Fibroblast of skin of back (primary cell): ENCODE data around the gene DGLUCY.
"Not testable (repeated sequence)": the region's sequence is repeated elsewhere in the genome, so short reads cannot be mapped to it uniquely, and the experiment has no call there.

Experiments used
- DNase-seq: peaks from one replicate; pipeline ENCODE4 v3.0.0-alpha.2; 2013

Gene DGLUCY

DNA sequence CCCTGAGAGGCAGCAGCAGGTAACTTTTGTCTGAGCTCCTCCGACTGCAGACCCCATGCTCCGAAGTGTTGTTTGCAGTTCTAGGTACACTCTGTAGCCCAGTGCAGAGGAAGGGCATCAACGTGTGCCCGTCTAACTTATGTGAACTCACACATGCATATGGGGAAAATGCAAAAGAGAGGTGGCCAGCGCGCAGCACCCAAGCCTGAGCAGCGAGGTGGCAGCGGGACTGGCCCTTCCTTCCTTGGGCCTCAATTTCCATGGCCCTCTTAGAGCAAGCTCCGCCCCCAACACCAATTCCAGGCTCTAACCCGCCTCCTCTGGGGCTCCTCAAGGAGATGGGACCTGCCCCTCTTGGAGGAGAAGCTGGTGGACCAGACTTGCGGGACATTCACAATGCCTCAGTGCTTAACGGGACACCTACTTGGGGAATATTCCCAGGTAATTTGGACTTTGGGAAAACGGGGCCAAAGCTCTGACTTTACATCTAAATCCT lies 102.9 kb downstream of the DGLUCY start:
- DNase-seq: no peak

DNA sequence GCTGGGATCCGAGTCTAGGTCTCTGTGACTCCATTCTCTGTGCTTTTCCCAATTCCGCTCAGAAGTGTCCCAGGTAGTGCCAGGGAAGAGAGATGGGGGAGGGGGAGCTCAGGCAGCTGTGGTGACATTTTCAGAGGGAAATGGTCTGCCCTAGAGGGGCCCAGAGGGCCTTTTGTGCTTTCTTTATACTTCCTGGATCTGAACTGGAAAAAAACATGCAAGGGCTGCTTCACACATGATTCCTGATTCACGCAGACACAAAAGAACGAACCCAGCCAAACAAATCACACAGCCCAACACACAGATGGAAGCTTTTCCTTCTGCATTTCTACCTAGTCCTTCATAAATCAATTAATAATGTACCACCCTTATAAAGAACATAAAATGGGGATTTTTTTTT lies 104.1 kb downstream of the DGLUCY start:
- DNase-seq: no peak

DNA sequence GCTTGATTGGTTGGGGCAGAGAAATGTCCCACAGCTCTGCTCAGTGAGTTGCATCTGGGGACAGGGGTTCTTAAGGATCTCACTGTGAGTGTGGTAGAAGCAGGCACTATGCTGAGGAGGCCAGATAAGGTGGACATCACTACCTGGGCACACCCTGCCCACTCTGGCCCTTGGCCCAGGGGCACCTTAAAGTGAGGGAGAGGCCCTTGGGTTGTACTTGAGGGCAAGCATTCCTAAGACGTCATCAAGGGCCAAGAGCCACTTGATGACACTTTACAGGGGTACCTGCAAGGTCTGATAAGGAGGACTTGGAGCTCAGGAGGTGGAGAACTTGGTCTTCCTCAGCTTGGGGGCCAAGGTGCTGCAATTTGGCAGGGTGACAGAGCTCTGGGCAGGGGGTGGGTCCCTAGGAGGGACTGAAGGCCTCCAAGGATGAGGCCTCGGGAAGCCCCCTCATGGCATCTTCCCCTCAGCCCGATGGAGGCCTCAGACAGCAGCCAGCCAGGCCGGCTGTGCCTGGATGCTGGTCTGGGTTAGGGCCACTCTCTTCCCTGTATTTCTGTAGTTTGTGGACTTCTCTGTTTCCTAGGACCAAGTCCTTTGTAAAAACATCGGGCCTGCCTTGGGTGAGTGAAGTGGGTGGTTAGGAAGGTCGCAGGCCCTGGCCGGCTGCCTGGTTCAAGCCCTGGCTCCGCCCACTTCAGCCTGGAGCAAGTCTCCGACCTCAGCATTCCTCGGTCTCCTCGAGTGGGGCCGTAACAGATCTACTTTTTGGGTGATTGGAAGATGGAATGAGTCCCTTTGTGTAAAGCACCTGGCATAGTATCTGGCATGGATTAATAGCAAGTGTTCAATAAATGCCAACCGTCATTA lies 105.9 kb downstream of the DGLUCY start:
- no peak for DNase-seq

DNA sequence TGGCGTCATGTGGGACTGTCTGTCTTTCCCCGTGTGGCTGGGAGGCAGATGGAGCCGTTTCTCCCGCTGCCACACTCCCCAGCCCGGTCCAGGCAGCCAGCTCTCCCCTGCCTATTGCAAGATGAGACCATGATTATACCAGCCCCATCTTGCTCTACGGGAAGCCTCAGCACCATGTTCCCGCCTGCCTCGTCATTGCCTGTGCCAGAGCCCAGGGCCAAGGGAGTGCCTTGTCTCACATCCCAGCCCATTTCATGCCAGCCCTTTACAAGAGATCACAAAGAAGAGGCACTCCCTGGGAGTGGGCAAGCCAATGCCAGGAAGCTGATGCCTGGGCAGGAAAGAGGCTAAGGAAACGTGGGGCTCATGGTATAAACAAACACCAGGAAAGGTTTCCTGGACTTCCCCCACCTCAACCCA lies 106.7 kb downstream of the DGLUCY start:
- no peak for DNase-seq

DNA sequence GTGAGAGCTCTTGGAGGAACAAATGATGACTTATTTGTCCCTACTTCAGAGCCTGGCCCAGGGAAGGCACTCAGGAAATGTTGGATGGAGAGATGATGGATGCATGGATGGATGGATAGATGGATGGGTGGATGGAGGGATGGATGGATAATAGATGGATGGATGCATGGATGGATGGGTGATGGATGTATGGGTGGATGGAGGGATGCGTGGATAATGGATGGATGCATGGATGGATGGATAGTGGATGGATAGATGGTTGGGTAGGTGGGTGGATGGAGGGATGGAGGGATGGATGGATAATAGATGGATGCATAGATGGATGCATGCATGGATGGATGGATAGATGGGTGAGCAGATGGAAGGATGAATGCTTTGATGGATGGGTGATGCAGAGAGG lies 107.4 kb downstream of the DGLUCY start:
- DNase-seq: no peak

DNA sequence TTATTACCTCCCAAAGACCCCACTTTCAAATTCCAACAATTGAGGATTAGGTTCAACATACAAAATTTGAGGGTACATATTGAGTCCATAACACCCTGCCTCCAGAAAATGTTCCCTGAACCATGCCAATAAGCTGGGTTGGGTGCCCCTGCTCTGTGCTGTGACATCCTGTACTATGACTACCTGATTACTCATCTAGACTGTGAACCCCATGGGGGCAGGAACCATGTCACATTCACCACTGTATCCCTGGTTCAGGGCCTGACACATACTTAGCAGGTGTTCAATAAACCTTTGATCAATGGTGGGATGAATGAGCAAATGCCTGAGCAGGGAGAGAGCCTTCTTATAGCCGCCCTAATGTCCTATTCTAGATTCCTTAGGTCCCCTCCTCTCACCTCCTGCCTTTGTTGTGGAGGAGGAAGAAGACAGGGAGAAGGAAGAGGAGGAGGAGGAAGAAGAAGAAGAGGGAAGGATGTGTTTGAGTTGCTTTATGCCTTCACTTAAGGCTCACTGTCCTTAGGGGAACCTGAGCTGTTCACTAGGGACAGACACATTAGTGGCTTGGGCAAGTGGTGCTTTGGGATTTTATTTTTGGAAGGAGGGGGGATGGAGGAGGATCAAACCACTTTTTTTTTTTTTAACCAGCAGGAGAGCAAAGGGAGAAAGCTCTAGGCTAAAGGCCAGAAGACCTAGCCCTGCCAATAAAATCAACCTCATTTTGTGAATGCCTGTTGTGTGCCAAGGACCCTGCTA lies 109.3 kb downstream of the DGLUCY start:
- no peak for DNase-seq

DNA sequence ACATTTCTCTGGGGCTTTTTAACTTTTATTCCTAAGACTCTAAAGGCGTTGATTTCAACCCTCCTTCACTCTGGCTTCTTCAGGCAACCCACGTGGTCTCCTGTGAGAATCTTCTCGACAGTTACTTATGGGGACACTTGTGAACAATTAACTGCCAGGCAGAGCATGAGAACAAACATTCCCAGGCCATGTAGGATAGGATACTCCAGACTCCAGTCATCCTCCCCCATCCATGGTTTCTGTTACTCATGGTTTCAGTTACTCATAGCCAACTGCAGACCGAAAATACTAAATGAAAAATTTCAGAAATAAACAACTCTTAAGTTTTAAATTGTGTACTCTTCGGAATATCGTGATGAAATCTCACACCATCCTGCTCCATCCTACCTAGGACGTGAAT lies 111.2 kb downstream of the DGLUCY start:
- no peak for DNase-seq

DNA sequence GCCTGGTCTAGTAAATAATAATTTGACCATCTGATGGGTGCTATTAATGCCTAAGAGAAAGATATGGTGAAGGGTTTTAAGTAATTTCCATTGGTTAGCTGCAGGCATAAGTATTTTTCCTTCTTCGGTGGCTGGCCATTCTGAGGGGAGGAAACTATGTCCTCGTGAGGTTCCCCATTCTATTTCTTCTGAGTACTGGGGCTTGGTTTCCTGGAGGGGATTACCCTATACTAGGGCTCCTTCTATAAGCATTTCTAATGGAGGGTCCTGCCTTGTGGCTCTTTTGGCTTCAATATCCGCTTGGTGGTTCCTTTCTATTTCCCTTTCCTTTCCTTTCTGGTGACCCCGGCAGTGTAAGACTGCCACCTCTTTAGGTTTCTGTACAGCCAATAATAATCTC lies 112.5 kb downstream of the DGLUCY start:
- not testable (repeated sequence) for DNase-seq

DNA sequence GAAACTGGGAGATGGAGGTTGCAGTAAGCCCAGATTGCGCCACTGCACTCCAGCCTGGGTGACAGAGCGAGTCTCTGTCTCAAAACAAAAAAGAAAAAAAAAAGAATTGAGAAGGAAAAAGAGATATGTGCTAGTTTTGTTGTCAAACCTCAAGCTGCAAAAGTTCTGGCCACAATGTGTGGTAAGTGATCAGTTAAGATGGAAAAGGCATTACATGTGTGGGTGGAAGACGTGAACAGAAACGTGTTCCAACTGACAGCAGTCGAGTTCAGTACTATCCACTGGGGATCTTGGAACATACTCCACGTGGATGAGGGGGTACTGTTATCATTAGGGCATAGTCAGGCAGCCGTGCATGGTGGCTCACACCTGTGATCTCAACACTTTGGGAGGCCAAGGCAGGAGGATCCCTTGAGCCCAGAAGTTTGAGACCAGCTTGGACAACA lies 113.3 kb downstream of the DGLUCY start:
- no peak for DNase-seq

DNA sequence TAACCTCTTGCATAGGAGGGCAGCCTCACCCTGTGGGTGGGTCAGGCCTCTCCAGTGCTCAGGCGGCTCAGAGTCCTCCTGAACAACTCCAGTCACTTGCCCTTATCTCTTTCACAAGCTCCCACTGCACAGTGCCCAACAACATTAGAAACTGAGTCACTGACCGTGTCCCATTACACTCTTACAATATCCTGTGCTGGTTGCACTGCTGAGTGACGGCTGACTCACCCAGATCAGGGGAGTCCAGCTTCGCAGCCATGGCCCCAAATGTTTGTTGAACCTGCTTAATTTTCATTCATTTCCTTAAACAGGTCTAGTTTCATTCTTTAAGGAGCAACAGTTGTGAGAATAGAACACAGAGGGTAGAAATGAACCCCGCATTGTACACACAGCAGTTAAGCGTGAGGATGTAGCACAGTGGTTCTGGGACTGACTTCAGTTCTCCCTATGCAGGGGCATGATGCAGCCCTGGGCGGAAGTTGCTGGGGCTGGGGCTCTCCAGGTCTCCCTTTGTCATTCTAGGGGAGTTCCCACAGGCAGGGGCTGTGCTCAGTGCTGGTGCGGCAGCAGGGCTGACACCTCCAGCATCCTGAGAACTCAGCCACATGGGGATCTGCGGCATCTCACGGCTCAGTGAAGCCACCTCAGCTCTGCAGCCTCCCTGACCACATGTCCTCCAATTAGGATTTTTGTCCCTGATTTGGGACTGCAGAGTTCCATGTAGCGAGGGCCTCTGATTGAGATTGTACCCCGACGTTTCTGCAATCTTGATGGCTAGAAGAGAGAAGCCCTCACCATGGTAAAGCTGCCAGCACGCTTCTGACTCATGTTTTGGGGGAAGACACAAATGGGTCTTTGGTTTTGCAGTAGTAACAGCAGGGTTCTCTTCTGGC lies 114.5 kb downstream of the DGLUCY start:
- peak; percentile 47 for DNase-seq

DNA sequence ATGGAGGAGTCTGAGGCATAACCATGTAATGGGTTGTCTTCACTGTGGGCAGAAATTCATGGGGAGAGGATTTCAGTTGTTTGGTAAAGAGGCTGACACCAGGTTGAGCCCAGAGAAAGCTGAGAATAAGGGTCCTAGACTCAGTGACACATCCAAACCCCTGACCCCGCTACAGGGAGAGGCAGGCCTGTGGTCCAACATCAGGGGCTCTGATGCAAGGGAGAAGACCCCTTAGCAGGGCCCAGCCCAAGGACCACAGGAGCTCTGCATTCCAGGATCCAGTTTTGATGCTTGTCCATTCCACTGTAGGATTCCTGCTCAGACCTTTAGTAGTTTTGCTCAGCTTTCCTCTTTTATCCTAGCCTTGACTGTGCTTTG lies 115.1 kb downstream of the DGLUCY start:
- DNase-seq: no peak

DNA sequence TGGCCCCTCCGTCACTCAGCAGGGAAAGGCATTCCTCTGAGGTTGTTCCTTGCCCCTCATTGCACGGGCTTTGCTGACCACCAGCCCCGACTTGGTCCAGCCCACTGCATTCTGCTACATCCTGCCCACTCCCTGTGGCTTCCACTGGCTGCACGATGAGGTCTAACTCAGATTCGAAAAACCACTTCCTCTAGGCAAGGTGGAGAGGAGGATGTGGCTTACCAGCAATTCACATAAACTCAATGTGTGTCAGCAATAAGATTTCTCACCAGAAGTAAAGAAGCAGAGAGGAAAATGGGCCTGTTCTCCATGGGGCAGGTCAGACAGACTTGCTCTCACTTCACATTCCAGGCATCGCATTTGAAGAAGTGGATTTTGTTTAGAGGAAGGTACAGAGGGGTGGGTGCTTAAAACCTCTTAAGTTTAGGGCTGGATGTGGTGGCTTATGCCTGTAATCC lies 115.9 kb downstream of the DGLUCY start:
- DNase-seq: peak; percentile 48

DNA sequence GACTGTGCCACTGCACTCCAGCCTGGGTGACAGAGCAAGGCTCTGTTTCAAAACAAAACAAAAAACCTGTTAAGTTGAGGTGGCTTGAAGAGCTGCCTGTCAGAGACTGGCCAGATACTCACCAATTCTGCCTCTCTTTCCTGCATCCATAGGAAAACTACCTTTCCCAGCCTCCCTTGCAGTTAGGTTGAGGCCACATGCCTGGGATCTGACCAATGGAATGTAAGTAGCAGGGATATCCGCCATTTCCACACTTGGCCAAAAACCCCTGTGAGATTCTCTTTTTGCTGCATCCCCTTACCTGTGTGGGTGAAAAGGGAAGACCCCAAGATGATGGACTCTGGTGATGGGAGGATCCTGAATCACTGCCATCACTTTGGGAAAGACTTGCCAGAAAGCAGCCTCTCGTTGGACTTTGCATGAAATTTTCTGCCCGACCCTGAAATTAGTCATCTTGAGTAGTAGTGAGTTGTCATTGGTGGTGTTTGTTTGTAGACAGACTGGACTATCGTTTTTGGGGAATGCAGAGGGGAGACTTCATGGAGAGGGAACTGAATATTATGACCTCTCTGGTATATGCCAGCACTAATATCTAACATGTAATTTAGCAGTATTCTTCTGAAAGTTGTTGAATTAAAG lies 116.6 kb downstream of the DGLUCY start:
- DNase-seq: peak; percentile 28

DNA sequence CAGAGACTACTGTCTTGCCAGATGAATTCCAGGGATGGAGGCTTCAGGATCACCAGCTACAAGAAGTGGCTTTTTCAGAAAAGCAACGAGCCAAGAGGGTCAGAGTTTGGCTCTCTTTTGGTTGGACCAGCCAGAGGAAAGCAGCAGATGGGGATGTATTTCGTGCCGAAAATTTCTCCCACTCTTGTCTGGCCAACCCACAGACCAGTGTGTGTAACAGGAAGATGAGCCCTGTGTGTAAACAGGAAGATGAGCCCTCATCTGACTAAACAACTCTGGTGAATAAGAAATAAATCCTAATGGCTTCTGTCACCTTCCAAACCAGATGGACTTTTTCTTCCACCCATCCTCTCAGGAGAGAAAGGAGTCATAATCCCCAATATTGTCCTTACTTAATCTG lies 117.6 kb downstream of the DGLUCY start:
- no peak for DNase-seq

DNA sequence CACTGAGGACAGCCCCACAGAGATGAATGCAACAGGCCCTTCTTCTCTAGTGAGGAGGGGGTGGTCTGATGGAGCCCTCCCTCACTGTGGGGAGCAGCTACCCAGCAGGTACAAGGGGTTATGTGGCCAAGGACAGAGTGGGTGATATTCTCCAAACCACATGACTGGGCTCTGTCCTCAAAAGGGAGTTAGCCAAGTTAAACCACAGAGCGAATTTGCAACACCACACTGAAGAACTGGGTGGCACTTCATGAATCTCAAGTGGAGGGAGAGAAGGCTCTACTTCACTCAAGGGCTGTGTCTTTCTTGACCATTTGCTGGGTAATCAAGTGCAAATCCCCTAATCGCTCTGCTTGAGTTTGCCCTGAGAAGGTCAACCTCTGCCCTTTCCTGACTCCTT lies 118.2 kb downstream of the DGLUCY start:
- no peak for DNase-seq

DNA sequence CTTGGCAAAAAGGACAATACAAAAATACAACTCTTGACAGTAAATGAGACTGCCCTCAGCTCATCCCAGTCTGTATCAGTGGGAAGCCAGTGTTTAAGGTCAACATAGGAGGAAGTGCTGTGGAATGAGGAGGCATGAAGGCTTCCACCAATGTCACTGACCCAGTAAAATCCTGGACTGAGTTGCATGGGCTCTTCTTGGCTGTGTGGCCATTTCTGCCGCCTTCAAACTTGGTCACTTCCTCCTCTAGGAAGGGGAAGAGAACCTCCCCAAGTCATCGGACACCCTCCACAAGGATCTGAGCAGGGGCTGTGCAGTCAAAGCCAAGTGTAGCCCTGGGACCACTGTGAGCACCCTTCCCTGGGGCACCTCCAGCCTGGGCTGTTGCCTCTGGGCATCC lies 118.7 kb downstream of the DGLUCY start:
- no peak for DNase-seq

DNA sequence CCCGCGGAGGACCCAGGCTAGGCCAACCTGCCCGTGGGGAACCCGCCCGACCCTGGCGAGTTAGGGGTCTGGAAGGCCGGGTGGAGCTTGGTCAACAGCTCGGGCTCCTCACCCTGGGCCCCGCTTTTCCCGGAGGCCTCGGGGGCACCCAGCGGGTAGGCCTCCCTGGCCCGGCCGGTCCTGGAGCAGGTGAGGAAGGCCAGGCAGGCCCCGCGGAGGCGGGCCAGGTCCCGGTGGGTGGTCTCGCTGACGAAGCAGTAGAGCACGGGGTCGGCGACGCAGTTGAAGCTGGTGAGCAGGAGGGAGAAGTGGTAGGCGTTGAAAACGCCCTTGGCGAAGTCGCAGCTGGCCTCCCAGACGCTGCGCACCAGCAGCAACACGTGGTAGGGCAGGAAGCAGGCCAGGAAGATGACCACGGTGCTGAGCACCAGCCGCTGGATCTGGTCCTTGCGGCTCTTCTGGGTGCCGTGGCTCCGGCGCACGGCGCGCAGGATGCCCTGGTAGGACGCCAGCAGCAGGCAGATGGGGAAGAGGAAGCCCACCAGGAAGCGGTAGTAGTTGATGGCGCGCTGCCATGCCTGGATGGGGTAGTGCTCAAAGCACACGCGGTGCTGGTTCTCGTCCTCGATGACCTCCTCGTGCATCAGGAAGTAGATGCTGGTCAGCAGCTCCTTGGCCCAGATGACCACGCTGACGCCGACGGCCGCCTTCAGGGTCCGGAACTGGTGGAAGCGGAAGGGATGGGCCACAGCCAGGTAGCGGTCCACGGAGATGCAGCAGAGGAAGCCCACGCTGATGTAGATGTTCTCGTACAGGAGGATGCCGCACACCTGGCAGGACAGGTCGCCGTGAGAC lies 120.3 kb downstream of the DGLUCY start:
- DNase-seq: no peak

DNA sequence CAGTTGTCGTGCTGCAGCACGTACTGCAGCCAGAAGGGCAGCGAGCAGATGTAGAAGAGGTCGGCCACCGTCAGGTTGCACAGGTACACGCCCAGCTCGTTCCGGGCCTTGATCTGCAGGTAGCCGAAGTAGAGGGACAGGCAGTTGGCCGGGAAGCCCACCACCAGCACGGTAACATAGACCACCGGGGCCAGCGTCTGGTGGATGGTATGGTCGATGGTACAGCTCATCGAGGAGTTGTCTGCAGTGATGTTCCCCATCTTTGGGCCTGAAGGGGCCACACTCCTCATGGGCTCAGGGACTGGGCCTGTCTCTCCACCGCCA lies 120.9 kb downstream of the DGLUCY start:
- no peak for DNase-seq

DNA sequence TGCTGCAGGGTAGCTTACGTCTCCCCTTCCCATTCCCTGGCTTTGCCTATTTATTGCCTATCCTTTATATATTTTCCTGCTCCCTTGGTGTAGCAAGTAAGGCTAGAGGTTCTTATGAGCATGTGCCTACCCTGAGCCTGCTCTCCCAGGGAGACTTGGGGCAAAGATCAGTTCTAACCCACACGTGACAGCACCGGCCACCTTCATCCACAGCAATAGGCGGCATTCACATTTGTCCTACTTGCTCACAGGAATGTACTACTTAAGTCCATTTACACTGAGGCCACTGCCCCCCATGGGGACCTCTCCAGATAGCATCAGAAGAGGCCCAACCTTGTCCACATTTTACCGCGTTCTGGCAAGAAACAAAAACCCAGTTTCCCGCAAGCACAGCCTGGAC lies 122.0 kb downstream of the DGLUCY start:
- DNase-seq: no peak

DNA sequence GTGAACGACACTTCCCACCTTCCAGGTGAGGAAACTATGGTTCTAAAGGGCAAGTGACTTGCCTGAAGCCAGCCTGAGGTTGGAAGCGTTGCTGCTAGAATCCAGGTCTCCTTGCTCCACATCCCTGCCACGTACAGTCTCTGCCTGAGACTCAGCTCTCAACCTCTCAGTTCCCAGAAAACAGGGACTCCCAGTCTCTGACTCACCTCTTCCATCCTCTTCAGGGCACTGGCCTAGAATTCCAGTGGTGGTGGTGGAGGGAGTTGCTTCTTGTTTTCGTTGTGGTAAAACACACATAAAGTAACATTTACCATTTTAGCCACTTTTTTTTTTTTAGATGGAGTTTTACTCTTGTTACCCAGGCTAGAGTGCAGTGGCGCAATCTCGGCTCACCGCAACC lies 123.3 kb downstream of the DGLUCY start:
- peak; percentile 82 for DNase-seq

DNA sequence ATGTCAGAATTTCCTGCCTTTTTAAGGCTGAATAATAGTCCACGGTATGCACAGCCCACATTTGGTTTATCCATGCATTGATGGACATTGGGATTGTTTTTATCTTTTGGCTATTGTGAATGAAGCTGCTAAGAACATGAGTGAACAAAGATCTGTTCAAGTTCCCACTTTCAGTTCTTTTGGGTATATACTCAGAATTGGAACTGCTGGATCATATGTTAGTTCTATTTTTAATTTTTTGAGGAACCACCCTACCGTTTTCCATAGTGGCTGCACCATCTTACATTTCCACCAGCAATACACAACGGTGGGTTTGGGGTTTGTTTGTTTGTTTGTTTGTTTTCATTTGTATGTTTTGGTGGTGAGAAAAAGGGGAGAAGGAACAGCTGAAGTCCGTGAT lies 124.2 kb downstream of the DGLUCY start:
- no peak for DNase-seq
